H1 (cell line): ENCODE data around the gene MEMO1. TPM values are rescaled to one million over a fixed set of nuclear protein-coding genes. Genes with fewer than 3 reads are reported as not detected.

Source experiments
- ASH2L ChIP-seq: fragments of 200-600, 300-600 bp; sonication (generic); IDR thresholded peaks from one replicate; pipeline ENCODE4 v1.7.1; 2017; ENCODE audit warnings: low read length
- EZH2 ChIP-seq: fragments of 200-600 bp; sonication (generic); IDR thresholded peaks from 2 replicates; pipeline ENCODE4 v1.7.1; 2012; ENCODE audit warnings: low read depth, mild to moderate bottlenecking, moderate library complexity, low read length, inconsistent platforms; ENCODE audit not compliant: severe bottlenecking
- FOSL1 ChIP-seq: IDR thresholded peaks from 2 replicates; pipeline ENCODE4 v1.6.1; 2011; ENCODE audit warnings: mild to moderate bottlenecking, low read depth, low read length, moderate library complexity; ENCODE audit not compliant: insufficient read depth
- TAF1 ChIP-seq: IDR thresholded peaks from 2 replicates; pipeline ENCODE4 v1.6.1; 2011; ENCODE audit warnings: mild to moderate bottlenecking, low read depth, low read length
- TCF12 ChIP-seq: IDR thresholded peaks from 2 replicates; pipeline ENCODE4 v1.6.1; 2011; ENCODE audit warnings: low read depth, mild to moderate bottlenecking, low read length
- polyA plus RNA-seq, 7 experiments: library from polyadenylated mRNA; depleted of rRNA in 3 of 7; stranded (reverse) in 5 of 7; unstranded in 2 of 7; fragments of >200 nt in 5 of 7; fragments of 200-250 nt in 2 of 7; gene quantifications; 1 replicate in 5 of 7; 2 replicates in 1 of 7; 4 replicates in 1 of 7; pipeline versions ENCODE4 v1.2.1 to v1.2.3, GENCODE V29; 2011 to 2013; ENCODE audit warnings: missing spikeins in 2 of 7, mixed read lengths in 2 of 7
- total RNA-seq: library from RNA; stranded (reverse); fragmentation: NEBNext Ultra II Directional; extraction: Animal tissue kit (Norgen Biotek cat#: 25700); gene quantifications from 2 replicates; pipeline ENCODE4 v1.2.1, GENCODE V29; 2021

Gene MEMO1
- total and polyA plus RNA-seq, 2 of the 8 experiments (the other 6 are each of a cell fraction or from before 2014, with no cell fraction given): 26.9 to 54.7 TPM

DNA sequence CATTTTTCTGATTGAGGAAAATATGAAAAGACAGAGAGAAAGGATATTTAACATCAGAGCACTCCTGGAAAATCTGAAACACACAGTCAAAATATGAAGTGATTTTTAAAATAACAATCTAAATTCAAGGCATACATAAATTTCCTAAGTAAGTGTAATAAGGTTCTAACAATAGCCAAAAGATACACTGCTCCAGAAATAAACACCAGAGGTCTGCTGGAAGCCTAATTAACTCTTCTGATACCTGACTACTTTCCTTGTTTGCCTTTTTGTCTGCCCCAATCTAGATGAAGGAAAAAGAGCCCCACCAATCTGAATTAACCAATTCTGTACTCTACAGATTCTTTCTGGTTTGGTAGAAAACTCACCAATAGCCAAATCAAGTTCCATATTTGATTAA is 87.1 kb downstream of the MEMO1 start (continued):
- TF ChIP-seq EZH2 (no peak), FOSL1 (no peak), TCF12 (no peak), ASH2L (no peak), TAF1 (no peak)
- TF ChIP-seq, all 59 proteins: peak for 0
